Measurements from ENCODE around the gene SYCE3.

GRCh38 chr22:50502096-50502495, 60.6 kb downstream of the SYCE3 start:
- TF ChIP-seq CTCF (IDR thresholded peaks at IDR 0.05; ENCODE audit: low read depth, low read length) (no peak), EZH2phosphoT487 (IDR thresholded peaks at IDR 0.05; ENCODE audit: low read depth) (no peak)

Data from OCI-LY3 (cell line).